Measurements from ENCODE around the gene HOXB2.

- no peak for TF ChIP-seq CTCF (IDR thresholded peaks at IDR 0.05)
- TF ChIP-seq POLR2A (IDR thresholded peaks at IDR 0.05; ENCODE audit: low read length) = no peak
- TF ChIP-seq KDM5A (IDR thresholded peaks at IDR 0.05) = no peak
- no peak for TF ChIP-seq EP300 (IDR thresholded peaks at IDR 0.05)
- TF ChIP-seq JUNB (IDR thresholded peaks at IDR 0.05) = no peak
- TF ChIP-seq RNF2 (IDR thresholded peaks at IDR 0.05; ENCODE audit: borderline replicate concordance, low read depth) = no peak
- TF ChIP-seq REST (IDR thresholded peaks at IDR 0.05) = no peak
- no peak for TF ChIP-seq CHD2 (IDR thresholded peaks at IDR 0.05; ENCODE audit: low read length, partially characterized antibody)
- peak; percentile 86; the same call in 1 of the 2 replicates for TF ChIP-seq KDM1A (IDR thresholded peaks at IDR 0.05; ENCODE audit: low read depth)
- TF ChIP-seq FOSL2 (IDR thresholded peaks at IDR 0.05) = no peak
- no peak for TF ChIP-seq FOSL2 (CRISPR knock-in tag; IDR thresholded peaks at IDR 0.05)
- no peak for TF ChIP-seq SREBF2 (IDR thresholded peaks at IDR 0.05)
- no peak for TF ChIP-seq SMC3 (IDR thresholded peaks at IDR 0.05)
- TF ChIP-seq E2F6 (IDR thresholded peaks at IDR 0.05; ENCODE audit: borderline replicate concordance, low read depth) = no peak
Observed at GRCh38 chr17:48528153-48528935, 16.6 kb downstream of the HOXB2 start.

Data from A549 (cell line).